GM18951 (cell line): ENCODE measurements around the gene MAST3.
"Not testable (repeated sequence)": the region's sequence is repeated elsewhere in the genome, so short reads cannot be mapped to it uniquely, and the experiment has no call there.

Experiments
- POLR2A ChIP-seq: IDR thresholded peaks from 4 replicates; pipeline ENCODE4 v1.6.1; 2011; ENCODE audit warnings: mild to moderate bottlenecking; ENCODE audit not compliant: insufficient read length, insufficient read depth; ENCODE audit errors: extremely low read depth
- in situ Hi-C: fragments of 300-500 bp; cut with MboI; formaldehyde crosslinking; loops from one replicate; pipeline ENCODE4 v1.12.0; 2022; ENCODE audit warnings: low sequenced_read_pairs, mixed read lengths, inconsistent platforms; ENCODE audit not compliant: unreplicated experiment

MAST3 gene

DNA sequence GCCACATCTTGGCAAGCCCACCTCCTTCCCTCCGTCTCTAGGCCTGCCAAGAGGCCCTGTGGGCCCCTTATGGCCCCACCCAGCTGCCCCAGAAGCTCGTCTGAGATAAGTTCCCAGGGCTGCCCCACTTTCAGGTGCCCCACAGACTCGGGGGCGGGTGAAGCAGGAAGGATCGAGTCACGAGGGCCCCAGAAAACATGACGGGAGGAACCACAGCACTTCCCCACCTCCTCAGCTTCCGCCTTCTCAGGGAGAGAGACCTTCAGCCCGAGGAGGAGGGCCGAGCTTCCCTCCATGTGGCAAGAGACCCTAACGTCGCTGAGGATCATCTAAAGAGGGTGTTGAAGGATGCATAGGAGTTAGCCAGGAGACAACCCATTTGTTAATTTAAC, 6.4 kb upstream of the MAST3 start:
- in situ Hi-C loops: no loop called here
- TF ChIP-seq POLR2A: peak; percentile 59

DNA sequence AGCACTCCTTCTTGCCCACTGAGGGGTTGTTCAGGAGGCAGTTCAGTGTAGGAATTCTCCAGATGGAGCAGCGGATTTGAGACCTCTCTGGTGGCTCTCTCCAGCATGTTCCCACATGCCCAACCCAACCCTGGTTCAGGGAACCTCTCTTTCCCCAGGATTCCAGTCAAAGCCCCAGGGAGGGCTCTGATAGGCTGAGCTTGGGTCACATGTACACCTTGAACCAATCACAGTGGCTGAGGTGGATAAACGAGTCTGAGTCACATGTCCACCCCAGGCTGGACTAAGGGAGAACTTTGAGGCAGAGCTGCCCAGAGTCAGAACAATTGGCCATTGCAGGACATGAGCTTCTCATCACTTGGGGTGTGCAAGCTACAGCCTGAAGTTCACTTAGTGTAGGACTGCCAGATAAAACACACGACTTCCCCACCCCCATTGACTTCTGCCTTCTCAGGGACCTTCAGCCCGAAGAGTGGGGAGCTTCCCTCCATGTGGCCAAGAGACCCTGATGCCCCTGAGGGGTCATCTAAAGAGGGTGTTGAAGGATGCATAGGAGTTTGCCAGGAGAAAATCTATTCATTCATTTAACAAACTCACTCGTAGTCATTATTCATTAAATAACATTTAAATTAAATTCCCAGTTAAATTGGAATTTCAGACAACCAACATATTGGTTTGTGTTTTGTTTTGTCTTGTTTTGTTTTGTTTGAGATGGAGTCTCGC, 4.0 kb upstream of the MAST3 start:
- no peak for TF ChIP-seq POLR2A
- in situ Hi-C loops: no loop called here

DNA sequence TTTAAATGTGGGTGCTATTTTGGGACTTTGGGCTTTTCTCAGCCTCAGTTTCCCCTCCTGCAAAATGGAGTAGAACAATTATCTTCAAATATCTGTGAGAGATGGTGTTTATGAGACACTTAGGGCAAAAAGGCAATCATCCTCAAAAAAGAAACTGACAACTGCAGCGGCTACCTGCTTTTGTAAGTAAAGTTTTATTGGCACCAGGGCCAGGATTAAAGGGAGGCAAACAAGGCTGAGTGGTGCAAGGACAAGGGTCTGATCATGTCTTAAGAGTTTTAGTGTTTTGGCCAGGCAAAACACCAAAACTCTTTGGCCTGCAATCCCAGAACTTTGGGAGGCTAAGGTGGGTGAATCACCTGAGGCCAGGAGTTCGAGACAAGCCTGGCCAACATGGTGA, 1.3 kb upstream of the MAST3 start:
- in situ Hi-C loops: no loop called here
- no peak for TF ChIP-seq POLR2A

DNA sequence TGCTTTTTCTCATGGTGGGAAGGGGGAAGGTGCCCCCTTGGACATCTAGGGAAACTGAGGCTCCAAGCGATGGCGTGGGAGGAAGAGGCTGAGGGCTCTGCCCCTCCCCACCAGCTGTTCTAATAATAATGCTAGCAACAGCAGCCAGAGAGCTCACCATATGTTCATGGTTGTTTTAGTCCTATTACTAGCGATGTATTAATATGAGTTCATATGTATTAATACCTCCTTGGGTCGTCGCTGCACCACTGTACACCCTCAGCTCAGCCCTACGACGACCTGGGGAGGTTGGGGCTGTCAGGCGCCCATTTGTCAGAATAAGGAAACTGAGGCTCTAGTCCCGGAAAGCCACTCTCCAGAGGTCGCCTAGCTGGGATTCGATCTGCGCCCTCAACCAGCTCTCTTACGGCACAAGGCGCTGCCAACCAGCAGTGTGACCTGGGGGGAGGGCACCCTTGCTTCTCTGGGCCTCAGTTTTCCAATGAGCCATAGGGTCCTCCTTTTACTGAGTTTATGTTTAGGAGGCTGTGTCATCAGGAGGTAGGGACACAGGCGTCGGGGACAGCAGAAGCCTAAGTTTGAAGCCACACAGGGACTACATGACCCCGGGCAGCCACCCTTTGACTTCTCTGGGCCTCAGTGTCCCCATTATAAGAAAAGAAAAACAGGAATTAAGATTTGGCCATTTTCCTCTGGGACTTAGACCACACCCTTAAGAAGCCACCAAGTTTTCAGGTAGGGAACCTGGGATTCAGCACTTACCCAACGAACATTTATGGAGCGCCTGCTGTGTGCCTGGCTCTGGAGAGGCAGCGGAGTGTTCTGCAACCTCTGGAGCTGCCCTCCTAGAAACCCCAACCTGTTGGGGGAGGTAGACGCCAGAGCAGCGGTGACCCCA, 664 bp downstream of the MAST3 start:
- TF ChIP-seq POLR2A: no peak
- in situ Hi-C loops: no loop called here

DNA sequence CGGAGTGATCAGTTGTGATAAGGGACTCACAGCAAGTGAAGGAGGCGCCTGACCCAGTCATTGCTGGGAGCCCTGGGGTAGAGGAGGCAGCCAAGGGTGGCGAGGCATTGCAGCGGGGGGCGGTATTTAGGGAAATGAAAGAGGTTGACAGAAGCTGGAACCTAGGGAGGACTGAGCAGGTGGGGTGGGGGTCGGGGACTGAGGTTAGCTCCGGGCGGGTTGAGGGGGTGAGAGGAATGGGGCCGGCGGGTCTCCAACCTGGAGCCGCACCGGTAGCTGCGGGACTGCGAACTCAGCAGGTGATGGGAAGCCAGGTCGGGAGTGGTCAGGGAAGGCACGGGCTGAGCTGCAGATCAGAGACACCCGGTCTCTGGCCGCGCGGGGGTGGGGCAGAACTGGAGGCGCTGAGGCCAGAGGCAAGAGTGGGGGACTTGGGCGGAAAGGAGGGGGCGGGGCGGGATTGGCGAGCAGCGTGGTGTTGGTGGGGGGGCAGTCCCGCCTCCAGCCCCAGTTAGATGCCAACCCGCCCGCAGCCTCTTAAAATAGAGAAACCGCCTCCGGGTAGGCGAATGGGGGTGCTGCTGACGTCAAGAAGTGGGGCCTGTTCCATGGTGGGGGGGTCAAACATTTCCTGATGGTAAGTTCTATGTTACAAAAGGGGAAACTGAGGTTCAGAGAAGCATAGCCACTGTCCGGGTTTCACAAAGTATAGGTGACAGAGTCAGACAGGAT, 1.5 kb downstream of the MAST3 start:
- TF ChIP-seq POLR2A: peak; percentile 81
- in situ Hi-C loops: no loop called here

DNA sequence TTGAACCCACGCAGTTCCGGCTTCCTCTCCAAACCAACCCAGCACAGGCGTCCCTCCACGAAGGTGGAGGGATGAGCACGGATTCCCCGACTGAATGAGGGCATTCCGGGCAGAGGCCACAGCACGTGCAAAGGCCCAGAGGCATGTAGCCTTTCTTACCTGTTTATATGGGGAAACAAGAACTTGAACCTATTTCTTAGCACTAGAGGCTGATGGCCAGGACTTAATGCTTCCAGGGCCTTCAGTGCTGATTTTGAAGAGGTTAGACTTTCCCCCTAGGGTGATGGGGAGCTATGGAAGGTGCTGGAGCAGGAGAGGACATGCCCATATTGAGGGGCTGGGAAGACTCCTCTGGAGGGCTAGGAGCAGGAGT, 2.0 kb downstream of the MAST3 start:
- in situ Hi-C loops: no loop called here
- TF ChIP-seq POLR2A: no peak

DNA sequence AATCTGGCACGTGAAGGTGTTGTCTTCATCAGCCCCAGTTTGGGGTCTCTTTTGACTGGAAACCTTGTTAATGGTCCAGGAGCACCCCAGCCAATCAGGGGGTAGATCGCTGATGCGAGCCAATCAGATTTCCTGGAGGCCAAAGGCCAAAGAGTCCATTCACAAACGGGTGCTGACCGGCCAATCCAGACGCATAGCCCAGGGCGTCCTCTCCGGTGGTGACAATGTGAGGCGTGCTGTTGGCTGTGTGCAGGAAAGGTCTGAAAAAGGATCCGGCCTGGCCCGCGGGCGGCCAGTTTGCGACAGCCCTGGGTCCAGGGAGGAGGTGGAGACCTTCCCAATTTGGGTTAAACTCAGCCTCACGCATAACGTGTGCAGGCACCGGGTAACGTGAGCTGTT, 3.1 kb downstream of the MAST3 start:
- TF ChIP-seq POLR2A: no peak
- in situ Hi-C loops: no loop called here

DNA sequence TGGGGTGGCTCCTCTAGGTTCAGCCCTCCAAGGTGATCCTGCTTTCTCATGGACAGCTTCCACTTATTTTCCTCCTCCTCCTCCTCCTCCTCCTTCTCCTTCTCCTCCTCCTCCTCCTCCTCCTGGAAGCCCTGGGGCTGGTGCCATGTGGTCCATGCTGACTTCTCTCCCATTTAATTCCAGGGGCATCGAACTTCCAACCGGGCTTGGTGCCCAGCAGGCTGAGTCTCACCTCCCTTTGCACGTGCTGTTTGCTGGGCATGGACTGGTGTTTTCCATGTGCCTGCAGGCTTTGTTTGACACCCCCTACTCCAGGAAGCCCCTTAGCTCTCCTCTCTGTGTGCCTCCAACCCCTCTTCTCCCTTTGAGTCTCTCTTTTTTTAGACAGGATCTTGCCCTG, 3.7 kb downstream of the MAST3 start:
- in situ Hi-C loops: no loop called here
- no peak for TF ChIP-seq POLR2A

DNA sequence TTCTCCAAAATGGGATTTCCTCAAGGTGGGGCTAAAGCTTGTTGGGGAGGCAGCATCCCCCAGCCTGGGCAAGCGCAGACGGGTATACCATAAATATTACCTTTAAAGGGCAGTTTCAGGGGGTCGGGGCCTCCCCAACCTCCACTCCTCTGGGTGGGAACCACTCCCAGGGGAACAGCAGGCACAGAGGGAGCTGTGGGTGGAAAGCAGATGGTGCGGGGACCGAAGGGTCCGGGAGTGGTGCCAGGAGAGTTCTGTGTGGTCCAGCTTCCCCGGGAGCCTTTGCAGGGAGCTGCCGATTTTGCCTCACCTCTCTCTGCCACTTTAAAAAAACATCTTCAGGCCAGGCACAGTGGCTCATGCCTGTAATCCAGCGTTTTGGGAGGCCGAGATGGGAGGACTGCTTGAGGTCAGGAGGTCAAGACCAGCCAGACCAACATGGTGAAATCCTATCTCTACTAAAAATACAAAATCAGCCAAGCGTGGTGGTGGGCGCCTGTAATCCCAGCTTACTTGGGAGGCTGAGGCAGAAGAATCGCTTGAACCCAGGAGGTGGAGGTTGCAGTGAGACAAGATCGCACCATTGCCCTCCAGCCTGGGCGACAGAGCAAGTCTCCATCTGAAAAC, 5.5 kb downstream of the MAST3 start:
- in situ Hi-C loops: no loop called here
- TF ChIP-seq POLR2A: no peak

DNA sequence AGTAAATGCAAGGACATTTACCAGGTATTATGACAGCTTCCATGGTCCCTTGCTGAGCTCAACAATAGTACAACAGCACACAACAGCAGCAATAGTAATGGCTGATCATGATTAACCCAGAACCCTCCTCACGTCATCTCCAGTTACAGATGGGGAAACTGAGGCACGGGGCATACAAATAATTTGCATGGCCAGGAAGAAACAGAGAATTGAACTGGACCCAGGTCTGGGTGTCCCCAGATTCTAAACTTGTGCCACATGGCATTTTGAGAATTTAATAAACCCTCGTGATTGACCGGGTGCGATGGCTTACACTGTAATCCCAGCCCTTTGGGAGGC, 7.2 kb downstream of the MAST3 start:
- in situ Hi-C loops: no loop called here
- no peak for TF ChIP-seq POLR2A

DNA sequence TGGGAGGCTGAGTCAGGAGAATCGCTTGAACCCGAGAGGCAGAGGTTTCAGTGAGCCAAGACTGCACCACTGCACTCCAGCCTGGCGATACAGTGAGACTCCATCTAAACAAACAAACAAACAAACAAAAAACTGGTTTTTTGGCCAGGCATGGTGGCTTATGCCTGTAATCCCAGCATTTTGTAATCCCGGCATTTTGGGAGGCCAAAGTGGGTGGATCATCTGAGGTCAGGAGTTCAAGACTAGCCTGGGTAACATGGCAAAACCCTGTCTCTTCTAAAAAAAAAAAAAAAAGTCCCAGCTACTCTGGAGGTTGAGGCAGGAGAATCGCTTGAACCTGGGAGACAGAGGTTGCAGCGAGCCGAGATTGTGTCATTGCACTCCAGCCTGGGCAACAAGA, 7.7 kb downstream of the MAST3 start:
- in situ Hi-C loops: not testable (repeated sequence)

DNA sequence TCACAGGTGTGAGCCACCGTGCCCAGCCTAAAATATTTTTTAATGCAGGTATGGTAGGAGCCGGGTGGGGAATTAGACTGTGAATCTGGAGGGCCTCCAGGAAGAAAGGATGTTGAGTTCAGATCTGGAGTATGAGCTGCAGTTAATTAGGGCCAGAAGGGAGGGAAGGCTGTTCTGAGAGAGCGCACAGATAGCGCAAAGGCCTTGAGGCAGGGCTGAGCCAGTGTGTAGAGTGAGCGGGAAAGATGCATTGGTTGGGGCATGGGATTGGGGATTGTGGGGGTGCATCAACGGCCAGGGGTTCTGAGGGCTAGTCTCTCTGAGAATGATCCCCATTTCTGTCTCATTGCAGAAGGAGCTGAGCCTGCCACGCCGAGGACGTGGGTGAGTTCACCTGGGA, 9.7 kb downstream of the MAST3 start:
- in situ Hi-C loops: no loop called here
- TF ChIP-seq POLR2A: no peak

DNA sequence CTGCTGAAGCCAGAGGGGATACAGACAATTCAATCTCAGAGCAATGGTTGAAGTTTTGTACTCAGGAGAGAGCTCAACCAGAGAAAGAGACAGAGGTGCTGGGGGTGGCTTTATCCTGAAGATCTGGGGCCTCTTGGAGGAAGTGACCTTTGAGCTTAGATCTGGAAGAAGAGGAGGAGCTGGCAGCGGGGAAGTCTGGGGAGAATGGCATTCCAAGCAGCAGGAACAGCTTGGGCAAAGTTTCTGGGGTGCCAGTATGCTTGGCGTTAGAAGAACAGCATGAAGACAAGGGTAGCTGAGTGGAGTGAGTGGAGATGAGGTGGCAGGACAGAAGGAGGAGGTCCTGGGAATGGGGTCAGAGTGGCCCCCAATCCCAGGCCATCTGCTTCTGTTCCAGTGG, 11.3 kb downstream of the MAST3 start:
- TF ChIP-seq POLR2A: no peak
- in situ Hi-C loops: no loop called here
